MCF 10A (cell line): ENCODE results near the gene ZMYM4. TPM values are rescaled to one million over a fixed set of nuclear protein-coding genes. Genes with fewer than 3 reads are reported as not detected.

Experiments used
- BruUV-seq: library from RNA; stranded (reverse); fragments of 400-500 nt; replicated peaks from 2 replicates; lab custom pipeline; 2021; lab: Mats Ljungman, UMichigan
- CTCF ChIA-PET: fragments of 300-600 bp; sonication (Branson Sonifier 250); formaldehyde crosslinking; extraction: SDS; loops from one replicate; lab custom pipeline; 2021; ENCODE audit warnings: antibody characterized with exemption, inconsistent platforms; lab: Yijun Ruan, JAX
- POLR2A ChIA-PET: fragments of 300-600, 350-650 bp; sonication (Branson Sonifier 250); formaldehyde crosslinking; extraction: SDS; loops from one replicate; lab custom pipeline; 2020; ENCODE audit warnings: antibody characterized with exemption, inconsistent platforms; lab: Yijun Ruan, JAX
- DNase-seq: peaks from one replicate; pipeline ENCODE4 v3.0.0-alpha.2; 2018; ENCODE audit not compliant: unreplicated experiment
- H3K27ac Mint-ChIP-seq: one replicate; pipeline ENCODE4 v1.8.0; 2022; ENCODE audit warnings: mild to moderate bottlenecking, low read depth, mixed read lengths; ENCODE audit not compliant: unreplicated experiment
- H3K27me3 Mint-ChIP-seq: one replicate; pipeline ENCODE4 v1.8.0; 2022; ENCODE audit warnings: mixed read lengths; ENCODE audit not compliant: insufficient read depth, unreplicated experiment
- H3K36me3 Mint-ChIP-seq: one replicate; pipeline ENCODE4 v1.8.0; 2022; ENCODE audit warnings: mild to moderate bottlenecking, moderate library complexity, mixed read lengths; ENCODE audit not compliant: insufficient read depth, unreplicated experiment
- H3K4me1 Mint-ChIP-seq: one replicate; pipeline ENCODE4 v1.8.0; 2022; ENCODE audit warnings: mixed read lengths; ENCODE audit not compliant: insufficient read depth, unreplicated experiment
- H3K4me3 Mint-ChIP-seq: one replicate; pipeline ENCODE4 v1.8.0; 2022; ENCODE audit warnings: mild to moderate bottlenecking, moderate library complexity, mixed read lengths; ENCODE audit not compliant: unreplicated experiment
- H3K9me3 Mint-ChIP-seq: one replicate; pipeline ENCODE4 v1.8.0; 2022; ENCODE audit warnings: mixed read lengths; ENCODE audit not compliant: unreplicated experiment
- intact Hi-C: fragments of 100-400 bp; cut with micrococcal nuclease; formaldehyde crosslinking; loops from 2 replicates; pipeline ENCODE4 v1.14.1; 2022
- total RNA-seq: library from RNA; stranded (reverse); gene quantifications from 2 replicates; pipeline ENCODE4 v1.2.3, GENCODE V29; 2022
- TF ChIP-seq, protein P1 (sequence below): fragments of 200-600 bp; IDR thresholded peaks from one replicate; pipeline ENCODE4 v1.8.0; 2022; ENCODE audit warnings: antibody characterized with exemption, mild to moderate bottlenecking; ENCODE audit not compliant: unreplicated experiment

The ZMYM4 gene
- total RNA-seq, 1 experiment from 2014 or later: 62.0 TPM

DNA sequence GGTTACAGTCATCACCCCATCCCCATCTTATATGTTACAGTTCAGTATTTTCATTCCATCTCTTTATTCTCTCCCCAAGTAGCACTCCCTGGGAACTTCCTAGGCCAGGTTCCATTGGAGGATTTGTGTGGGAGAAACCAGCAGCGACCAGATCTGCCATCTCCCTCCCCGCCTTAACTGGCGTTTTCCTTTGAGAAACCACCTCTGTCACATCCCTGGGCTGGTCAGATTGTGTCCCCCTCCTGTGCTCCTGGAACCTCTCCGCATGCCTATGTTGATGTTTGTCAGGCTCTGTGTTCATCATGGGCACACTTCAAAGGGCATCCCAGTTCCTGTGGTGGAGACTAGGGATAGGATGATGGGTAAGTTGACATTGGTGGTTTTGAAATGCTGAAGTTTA is 162.3 kb downstream of the ZMYM4 start:
- no peak overlapping the region for H3K4me3 Mint-ChIP-seq
- CTCF ChIA-PET: no interaction called here
- H3K27ac Mint-ChIP-seq: no peak overlapping the region
- TF ChIP-seq, protein P1, sequence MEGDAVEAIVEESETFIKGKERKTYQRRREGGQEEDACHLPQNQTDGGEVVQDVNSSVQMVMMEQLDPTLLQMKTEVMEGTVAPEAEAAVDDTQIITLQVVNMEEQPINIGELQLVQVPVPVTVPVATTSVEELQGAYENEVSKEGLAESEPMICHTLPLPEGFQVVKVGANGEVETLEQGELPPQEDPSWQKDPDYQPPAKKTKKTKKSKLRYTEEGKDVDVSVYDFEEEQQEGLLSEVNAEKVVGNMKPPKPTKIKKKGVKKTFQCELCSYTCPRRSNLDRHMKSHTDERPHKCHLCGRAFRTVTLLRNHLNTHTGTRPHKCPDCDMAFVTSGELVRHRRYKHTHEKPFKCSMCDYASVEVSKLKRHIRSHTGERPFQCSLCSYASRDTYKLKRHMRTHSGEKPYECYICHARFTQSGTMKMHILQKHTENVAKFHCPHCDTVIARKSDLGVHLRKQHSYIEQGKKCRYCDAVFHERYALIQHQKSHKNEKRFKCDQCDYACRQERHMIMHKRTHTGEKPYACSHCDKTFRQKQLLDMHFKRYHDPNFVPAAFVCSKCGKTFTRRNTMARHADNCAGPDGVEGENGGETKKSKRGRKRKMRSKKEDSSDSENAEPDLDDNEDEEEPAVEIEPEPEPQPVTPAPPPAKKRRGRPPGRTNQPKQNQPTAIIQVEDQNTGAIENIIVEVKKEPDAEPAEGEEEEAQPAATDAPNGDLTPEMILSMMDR: no peak
- DNase-seq: no peak
- no peaks in the 10 kb centered on the region for H3K4me1 Mint-ChIP-seq
- no peaks in the 10 kb centered on the region for H3K27me3 Mint-ChIP-seq
- intact Hi-C loops: no loop called here
- POLR2A ChIA-PET: interaction anchor here (0.7 kb wide), 1 partner anchor 17 kb away, joined by 3 read pairs; no protein-coding TSS in a partner anchor
- peaks cover 63% of the 10 kb centered on the region for H3K36me3 Mint-ChIP-seq
- no peaks in the 10 kb centered on the region for H3K9me3 Mint-ChIP-seq
- BruUV-seq: no TSS peak

DNA sequence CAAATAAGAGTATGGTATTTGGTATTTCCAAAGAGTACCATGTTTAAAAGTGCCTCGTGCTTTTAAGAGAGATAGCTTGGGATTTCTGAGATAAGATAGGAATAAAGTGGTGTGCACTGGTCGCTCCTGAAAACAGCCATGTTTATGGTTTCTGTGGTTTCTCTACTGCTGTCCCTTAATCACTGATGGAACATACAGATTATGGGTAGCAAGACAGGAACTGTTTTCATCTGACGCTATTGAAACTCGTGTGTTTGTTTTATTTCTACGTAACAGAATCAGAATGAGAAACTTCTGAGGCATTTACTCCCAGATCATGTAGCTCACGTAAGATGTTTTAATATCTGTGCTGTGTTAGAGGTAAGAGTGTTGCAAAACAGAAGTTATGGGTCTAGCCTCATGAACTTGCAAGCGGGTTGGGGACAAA is 162.7 kb downstream of the ZMYM4 start:
- POLR2A ChIA-PET: interaction anchor here (0.7 kb wide), 1 partner anchor 17 kb away, joined by 3 read pairs; no protein-coding TSS in a partner anchor
- no TSS peak for BruUV-seq
- intact Hi-C loops: no loop called here
- H3K36me3 Mint-ChIP-seq: peaks cover 63% of the 10 kb centered on the region
- DNase-seq: no peak
- H3K4me1 Mint-ChIP-seq: no peaks in the 10 kb centered on the region
- CTCF ChIA-PET: interaction anchor here (0.8 to 1.5 kb wide), 2 partner anchors 9 to 20 kb away, joined by 4 to 7 read pairs; no protein-coding TSS in a partner anchor
- no peaks in the 10 kb centered on the region for H3K9me3 Mint-ChIP-seq
- H3K4me3 Mint-ChIP-seq: no peak overlapping the region
- TF ChIP-seq, protein P1: no peak
- H3K27me3 Mint-ChIP-seq: no peaks in the 10 kb centered on the region
- H3K27ac Mint-ChIP-seq: no peak overlapping the region

DNA sequence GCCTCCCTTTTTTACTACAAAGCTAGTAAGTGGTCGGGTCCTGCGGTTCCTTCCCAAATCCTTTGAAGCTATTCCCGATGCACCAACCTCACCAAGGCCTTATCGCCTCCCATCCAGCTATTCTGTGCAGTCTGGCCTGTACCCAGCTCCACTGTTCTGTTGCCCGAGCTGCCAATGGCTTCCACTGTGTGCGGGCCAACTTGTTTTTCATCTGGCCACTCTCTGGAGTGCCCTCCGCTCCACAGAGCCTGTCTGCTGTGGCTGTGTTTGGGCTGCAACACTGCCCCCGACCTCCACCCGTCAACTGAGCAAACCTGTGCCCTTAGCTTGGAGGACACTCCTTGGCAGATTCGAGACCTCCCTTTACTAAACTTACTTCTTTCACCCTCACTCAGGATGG is 163.7 kb downstream of the ZMYM4 start:
- Mint-ChIP-seq H3K36me3 (peaks cover 71% of the 10 kb centered on the region), H3K27me3 (no peaks in the 10 kb centered on the region), H3K27ac (no peak overlapping the region), H3K4me1 (no peaks in the 10 kb centered on the region), H3K9me3 (no peaks in the 10 kb centered on the region), H3K4me3 (no peak overlapping the region)
- BruUV-seq: no TSS peak
- DNase-seq: no peak
- ChIA-PET POLR2A (no interaction called here), CTCF (interaction anchor here (0.5 to 1.5 kb wide), 4 partner anchors 19 to 132 kb away, joined by 3 to 7 read pairs (median 4); no protein-coding TSS in a partner anchor)
- intact Hi-C loops: no loop called here
- TF ChIP-seq, protein P1: no peak

DNA sequence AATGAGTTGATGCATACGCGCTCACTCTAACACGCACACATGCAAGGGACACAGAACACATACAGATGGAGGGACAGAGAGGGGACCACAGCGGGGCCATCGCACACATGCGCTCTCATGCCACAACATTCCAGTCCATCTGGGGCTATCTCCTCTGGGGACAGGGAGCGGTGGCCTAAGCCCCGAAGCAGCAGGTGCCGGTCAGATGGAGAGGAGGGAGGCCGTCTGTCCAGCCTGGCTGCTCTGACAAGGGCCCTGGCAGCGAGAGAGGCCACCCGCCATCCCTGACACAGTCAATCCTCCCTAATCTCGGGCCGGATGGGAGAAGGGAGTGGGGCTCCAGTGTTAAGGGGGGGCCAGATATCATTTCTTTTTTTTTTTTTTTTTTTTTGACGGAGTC is 165.2 kb downstream of the ZMYM4 start:
- POLR2A ChIA-PET: no interaction called here
- intact Hi-C loops: no loop called here
- CTCF ChIA-PET: no interaction called here
- DNase-seq: no peak
- TF ChIP-seq, protein P1: no peak
- BruUV-seq: TSS peak; percentile 52
- no peaks in the 10 kb centered on the region for H3K4me1 Mint-ChIP-seq
- H3K36me3 Mint-ChIP-seq: peaks cover 72% of the 10 kb centered on the region
- no peaks in the 10 kb centered on the region for H3K9me3 Mint-ChIP-seq
- no peak overlapping the region for H3K27ac Mint-ChIP-seq
- no peaks in the 10 kb centered on the region for H3K27me3 Mint-ChIP-seq
- no peak overlapping the region for H3K4me3 Mint-ChIP-seq
